ENCODE measurements around the gene RNF144A. TPM values are rescaled to one million over a fixed set of nuclear protein-coding genes. Genes with fewer than 3 reads are reported as not detected.
"Not testable (repeated sequence)": the region's sequence is repeated elsewhere in the genome, so short reads cannot be mapped to it uniquely, and the experiment has no call there.

RNF144A gene
- total RNA-seq, 1 experiment from 2014 or later, result 0.21 TPM

DNA sequence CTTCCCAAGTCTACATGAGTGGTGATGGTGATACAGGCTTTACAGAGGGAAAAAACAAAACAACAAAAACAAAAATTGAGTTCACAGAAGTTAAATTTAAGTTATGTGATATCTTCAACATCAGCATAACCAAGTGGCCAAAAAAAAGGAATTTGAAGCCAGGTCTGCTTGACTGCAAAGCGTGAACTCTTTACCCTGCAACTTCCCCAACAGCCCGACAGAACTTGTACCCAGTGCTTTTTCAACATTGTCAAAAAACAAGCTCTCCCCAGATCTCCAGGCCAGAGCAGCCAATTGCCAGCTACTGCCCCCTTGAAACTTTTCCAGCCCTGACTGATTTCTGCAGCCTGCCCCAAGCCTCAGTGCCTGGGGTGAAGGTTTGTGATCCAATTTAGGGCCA, 76.7 kb downstream of the RNF144A start:
- Mint-ChIP-seq H3K27ac (ENCODE audit: low read depth, unreplicated experiment) (no peak overlapping the region), H3K9me3 (ENCODE audit: unreplicated experiment) (peaks cover 7% of the 10 kb centered on the region), H3K4me3 (ENCODE audit: unreplicated experiment) (no peak overlapping the region), H3K4me1 (ENCODE audit: insufficient read depth, unreplicated experiment) (no peaks in the 10 kb centered on the region), H3K36me3 (ENCODE audit: insufficient read depth, unreplicated experiment) (no peaks in the 10 kb centered on the region), H3K27me3 (ENCODE audit: insufficient read depth, unreplicated experiment) (peaks cover 11% of the 10 kb centered on the region)
- TF ChIP-seq, protein P1, sequence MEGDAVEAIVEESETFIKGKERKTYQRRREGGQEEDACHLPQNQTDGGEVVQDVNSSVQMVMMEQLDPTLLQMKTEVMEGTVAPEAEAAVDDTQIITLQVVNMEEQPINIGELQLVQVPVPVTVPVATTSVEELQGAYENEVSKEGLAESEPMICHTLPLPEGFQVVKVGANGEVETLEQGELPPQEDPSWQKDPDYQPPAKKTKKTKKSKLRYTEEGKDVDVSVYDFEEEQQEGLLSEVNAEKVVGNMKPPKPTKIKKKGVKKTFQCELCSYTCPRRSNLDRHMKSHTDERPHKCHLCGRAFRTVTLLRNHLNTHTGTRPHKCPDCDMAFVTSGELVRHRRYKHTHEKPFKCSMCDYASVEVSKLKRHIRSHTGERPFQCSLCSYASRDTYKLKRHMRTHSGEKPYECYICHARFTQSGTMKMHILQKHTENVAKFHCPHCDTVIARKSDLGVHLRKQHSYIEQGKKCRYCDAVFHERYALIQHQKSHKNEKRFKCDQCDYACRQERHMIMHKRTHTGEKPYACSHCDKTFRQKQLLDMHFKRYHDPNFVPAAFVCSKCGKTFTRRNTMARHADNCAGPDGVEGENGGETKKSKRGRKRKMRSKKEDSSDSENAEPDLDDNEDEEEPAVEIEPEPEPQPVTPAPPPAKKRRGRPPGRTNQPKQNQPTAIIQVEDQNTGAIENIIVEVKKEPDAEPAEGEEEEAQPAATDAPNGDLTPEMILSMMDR (IDR thresholded peaks at IDR 0.05; ENCODE audit: unreplicated experiment), result no peak
- CTCF ChIA-PET, result no interaction called here
- no peak for DNase-seq (ENCODE audit: unreplicated experiment)
- intact Hi-C loops (cut with micrococcal nuclease), result no loop called here
- no TSS peak for BruUV-seq (replicated peaks)
- POLR2A ChIA-PET, result interaction anchor here (0.7 kb wide), 1 partner anchor 244 kb away, joined by 4 read pairs; no protein-coding TSS in a partner anchor

DNA sequence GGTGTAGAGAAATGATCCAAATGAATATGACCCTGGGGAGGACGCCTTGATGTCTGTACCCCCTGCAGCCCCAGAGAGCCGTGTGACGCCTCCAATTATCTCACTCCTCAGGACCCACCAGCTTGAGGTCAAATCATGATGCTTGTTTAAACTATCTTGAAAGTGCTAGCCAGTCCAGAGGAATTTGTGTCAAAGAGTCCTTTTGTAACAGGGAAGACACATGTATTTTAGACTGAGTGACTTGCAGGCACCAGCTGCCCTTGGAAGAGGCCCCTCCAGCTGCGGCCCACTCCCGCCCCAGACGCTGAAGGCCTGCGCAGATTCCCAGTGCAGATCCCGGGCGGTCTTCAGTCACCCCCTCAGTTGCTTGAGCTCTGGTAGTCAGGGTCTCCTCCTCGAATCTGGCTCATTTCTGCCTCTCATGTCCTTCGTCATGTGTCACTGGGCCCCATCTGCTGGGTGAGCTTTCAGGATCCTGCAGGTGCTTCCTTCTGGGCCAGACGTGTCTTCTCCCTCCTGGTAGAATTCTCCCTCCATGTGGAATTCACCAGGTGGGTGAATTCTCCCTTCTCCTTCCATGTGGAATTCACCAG, 77.4 kb downstream of the RNF144A start:
- intact Hi-C loops (cut with micrococcal nuclease), result no loop called here

DNA sequence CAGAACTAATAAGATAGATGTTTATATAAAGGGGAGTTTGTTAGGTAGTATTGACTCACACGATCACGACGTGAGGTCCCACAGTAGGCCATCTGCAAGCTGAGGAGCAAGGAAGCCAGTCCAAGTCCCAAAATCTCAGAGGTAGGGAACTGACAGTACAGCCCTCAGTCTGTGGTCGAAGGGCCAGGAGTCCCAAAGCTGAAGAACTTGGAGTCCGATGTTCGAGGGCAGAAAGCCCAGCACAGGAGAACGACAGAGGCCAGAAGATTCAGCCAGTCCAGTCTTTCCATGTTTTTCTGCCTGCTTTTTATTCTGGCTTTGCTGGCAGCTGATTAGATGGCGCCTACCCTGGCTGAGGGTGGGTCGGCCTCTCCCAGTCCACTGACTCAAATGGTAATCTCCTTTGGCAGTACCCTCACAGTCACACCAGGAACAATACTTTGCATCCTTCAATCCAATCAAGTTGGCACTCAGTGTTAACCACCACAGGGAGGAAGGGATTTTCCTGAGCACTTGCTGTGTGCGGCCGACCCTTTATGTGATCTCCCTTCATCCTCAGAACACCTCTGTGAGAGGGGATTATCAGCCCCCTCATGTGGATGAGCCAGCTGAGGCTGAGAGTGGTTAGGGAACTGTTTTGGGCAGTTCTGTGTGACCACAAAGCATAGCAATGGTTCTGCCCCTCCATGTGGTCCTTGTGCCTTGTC, 78.3 kb downstream of the RNF144A start:
- H3K4me3 Mint-ChIP-seq (ENCODE audit: unreplicated experiment), result no peak overlapping the region
- H3K4me1 Mint-ChIP-seq (ENCODE audit: insufficient read depth, unreplicated experiment), result no peaks in the 10 kb centered on the region
- H3K36me3 Mint-ChIP-seq (ENCODE audit: insufficient read depth, unreplicated experiment), result no peaks in the 10 kb centered on the region
- no peak for DNase-seq (ENCODE audit: unreplicated experiment)
- no peak overlapping the region for H3K27ac Mint-ChIP-seq (ENCODE audit: low read depth, unreplicated experiment)
- TF ChIP-seq, protein P1 (IDR thresholded peaks at IDR 0.05; ENCODE audit: unreplicated experiment), result no peak
- POLR2A ChIA-PET, result no interaction called here
- no peaks in the 10 kb centered on the region for H3K27me3 Mint-ChIP-seq (ENCODE audit: insufficient read depth, unreplicated experiment)
- intact Hi-C loops (cut with micrococcal nuclease), result no loop called here
- CTCF ChIA-PET, result interaction anchor here (0.7 to 0.8 kb wide), 3 partner anchors 19 to 496 kb away, joined by 3 to 5 read pairs (median 3); no protein-coding TSS in a partner anchor
- peaks cover 6% of the 10 kb centered on the region for H3K9me3 Mint-ChIP-seq (ENCODE audit: unreplicated experiment)
- no TSS peak for BruUV-seq (replicated peaks)

More for the DNA sequence above, 77.4 kb downstream of the RNF144A start:
- Mint-ChIP-seq H3K4me1 (ENCODE audit: insufficient read depth, unreplicated experiment) (no peaks in the 10 kb centered on the region), H3K36me3 (ENCODE audit: insufficient read depth, unreplicated experiment) (no peaks in the 10 kb centered on the region), H3K27me3 (ENCODE audit: insufficient read depth, unreplicated experiment) (peaks cover 4% of the 10 kb centered on the region), H3K4me3 (ENCODE audit: unreplicated experiment) (no peak overlapping the region), H3K9me3 (ENCODE audit: unreplicated experiment) (peaks cover 7% of the 10 kb centered on the region), H3K27ac (ENCODE audit: low read depth, unreplicated experiment) (no peak overlapping the region)
- POLR2A ChIA-PET, result no interaction called here
- CTCF ChIA-PET, result interaction anchor here (0.7 to 0.8 kb wide), 2 partner anchors 20 kb away, joined by 3 read pairs; no protein-coding TSS in a partner anchor
- BruUV-seq (replicated peaks), result no TSS peak
- no peak for DNase-seq (ENCODE audit: unreplicated experiment)
- TF ChIP-seq, protein P1 (IDR thresholded peaks at IDR 0.05; ENCODE audit: unreplicated experiment), result no peak

GRCh38 chr2:6999211-6999877, 82.1 kb downstream of the RNF144A start:
- TF ChIP-seq, protein P1 (IDR thresholded peaks at IDR 0.05; ENCODE audit: unreplicated experiment), result no peak
- POLR2A ChIA-PET, result no interaction called here
- CTCF ChIA-PET, result interaction anchor here (1.0 kb wide), 1 partner anchor 14 kb away, joined by 3 read pairs; no protein-coding TSS in a partner anchor
- DNase-seq (ENCODE audit: unreplicated experiment), result no peak
- Mint-ChIP-seq H3K36me3 (ENCODE audit: insufficient read depth, unreplicated experiment) (no peaks in the 10 kb centered on the region), H3K27me3 (ENCODE audit: insufficient read depth, unreplicated experiment) (peaks cover 9% of the 10 kb centered on the region), H3K27ac (ENCODE audit: low read depth, unreplicated experiment) (no peak overlapping the region), H3K9me3 (ENCODE audit: unreplicated experiment) (no peaks in the 10 kb centered on the region), H3K4me3 (ENCODE audit: unreplicated experiment) (no peak overlapping the region), H3K4me1 (ENCODE audit: insufficient read depth, unreplicated experiment) (no peaks in the 10 kb centered on the region)
- intact Hi-C loops (cut with micrococcal nuclease), result no loop called here
- no TSS peak for BruUV-seq (replicated peaks)

GRCh38 chr2:7001395-7001794, 84.2 kb downstream of the RNF144A start:
- H3K9me3 Mint-ChIP-seq (ENCODE audit: unreplicated experiment); intact Hi-C loops (cut with micrococcal nuclease); H3K27ac Mint-ChIP-seq (ENCODE audit: low read depth, unreplicated experiment); H3K4me1 Mint-ChIP-seq (ENCODE audit: insufficient read depth, unreplicated experiment); BruUV-seq (replicated peaks); DNase-seq (ENCODE audit: unreplicated experiment); H3K4me3 Mint-ChIP-seq (ENCODE audit: unreplicated experiment); POLR2A ChIA-PET; H3K36me3 Mint-ChIP-seq (ENCODE audit: insufficient read depth, unreplicated experiment): not testable (repeated sequence)
- CTCF ChIA-PET, result interaction anchor here (0.7 to 1.5 kb wide), 2 partner anchors 43 to 1700 kb away, joined by 3 to 5 read pairs; no protein-coding TSS in a partner anchor
- H3K27me3 Mint-ChIP-seq (ENCODE audit: insufficient read depth, unreplicated experiment), result peaks cover 11% of the 10 kb centered on the region

All from MCF 10A (cell line).